PC-9 (cell line): ENCODE measurements around the gene CRTAC1. TPM values are rescaled to one million over a fixed set of nuclear protein-coding genes. Genes with fewer than 3 reads are reported as not detected.

Experiments used
- BruUV-seq: library from RNA; stranded (reverse); fragments of 400-500 nt; replicated peaks from 2 replicates; lab custom pipeline; 2021; lab: Mats Ljungman, UMichigan
- CTCF ChIA-PET: fragments of 300-600 bp; sonication (Branson Sonifier 250); formaldehyde crosslinking; loops from one replicate; lab custom pipeline; 2022; ENCODE audit warnings: antibody characterized with exemption; lab: Charles Lee
- POLR2A ChIA-PET: fragments of 300-600 bp; sonication (Branson Sonifier 250); formaldehyde crosslinking; loops from one replicate; lab custom pipeline; 2022; ENCODE audit warnings: antibody characterized with exemption; ENCODE audit not compliant: unreplicated experiment; lab: Charles Lee
- DNase-seq, 2 experiments: peaks; one replicate each; pipeline versions ENCODE4 v3.0.0 to v3.0.0-alpha.2; 2015 to 2022; ENCODE audit warnings: mixed read lengths in 1 of 2
- H2AFZ ChIP-seq: fragments of 200-600 bp; sonication (generic); 2 replicates; pipeline ENCODE4 v1.8.1; 2017; ENCODE audit warnings: antibody characterized with exemption
- H3F3A ChIP-seq: fragments of 200-600 bp; sonication (generic); 2 replicates; pipeline ENCODE4 v1.8.1; 2017; ENCODE audit warnings: antibody characterized with exemption, mild to moderate bottlenecking, low read depth; ENCODE audit not compliant: insufficient read depth
- H3K27ac ChIP-seq: fragments of 200-600 bp; sonication (generic); 2 replicates; pipeline ENCODE4 v1.6.1; 2016; ENCODE audit warnings: mixed run types
- H3K27me3 ChIP-seq: fragments of 200-600 bp; sonication (generic); 2 replicates; pipeline ENCODE4 v1.6.1; 2016; ENCODE audit warnings: low read depth, mixed run types; ENCODE audit not compliant: insufficient read depth
- H3K36me3 ChIP-seq: fragments of 200-600 bp; sonication (generic); 2 replicates; pipeline ENCODE4 v1.6.1; 2016; ENCODE audit warnings: low read depth, mixed run types
- H3K4me1 ChIP-seq: fragments of 200-600 bp; sonication (generic); replicated peaks from 2 replicates; pipeline ENCODE4 v1.6.1; 2016; ENCODE audit warnings: mixed run types; ENCODE audit not compliant: insufficient read depth
- H3K4me2 ChIP-seq: fragments of 200-600 bp; sonication (generic); 2 replicates; pipeline ENCODE4 v1.6.1; 2017; ENCODE audit warnings: mixed run types
- H3K4me3 ChIP-seq: fragments of 200-600 bp; sonication (generic); 2 replicates; pipeline ENCODE4 v1.6.1; 2016; ENCODE audit warnings: mixed run types
- H3K79me2 ChIP-seq: fragments of 200-600 bp; sonication (generic); 2 replicates; pipeline ENCODE4 v1.6.1; 2017; ENCODE audit warnings: low read depth, mixed run types
- H3K9me2 ChIP-seq: fragments of 200-600 bp; sonication (generic); 2 replicates; pipeline ENCODE4 v1.8.1; 2017; ENCODE audit warnings: mild to moderate bottlenecking; ENCODE audit not compliant: insufficient read depth
- H3K9me3 ChIP-seq: fragments of 200-600 bp; sonication (generic); 2 replicates; pipeline ENCODE4 v1.8.1; 2016; ENCODE audit warnings: low read depth; ENCODE audit not compliant: insufficient read depth
- H4K20me1 ChIP-seq: fragments of 200-600 bp; sonication (generic); 2 replicates; pipeline ENCODE4 v1.8.1; 2017; ENCODE audit not compliant: insufficient read depth
- CTCF ChIP-seq: fragments of 200-600 bp; sonication (generic); conservative IDR thresholded peaks from 2 replicates; pipeline ENCODE4 v1.6.1; 2017; ENCODE audit warnings: mixed run types, antibody characterized with exemption, mild to moderate bottlenecking, moderate library complexity
- EZH2 ChIP-seq: fragments of 200-600 bp; sonication (generic); IDR thresholded peaks from 2 replicates; pipeline ENCODE4 v1.8.0; 2017; ENCODE audit warnings: antibody characterized with exemption, low read depth
- intact Hi-C: fragments of 100-400 bp; cut with micrococcal nuclease; formaldehyde crosslinking; loops from one replicate; pipeline ENCODE4 v1.10.0; 2022; ENCODE audit not compliant: unreplicated experiment
- total RNA-seq: library from RNA; stranded (reverse); gene quantifications from 2 replicates; pipeline ENCODE4 v1.2.3, GENCODE V29; 2021

CRTAC1 gene
- total RNA-seq, 1 experiment from 2014 or later: not detected

DNA sequence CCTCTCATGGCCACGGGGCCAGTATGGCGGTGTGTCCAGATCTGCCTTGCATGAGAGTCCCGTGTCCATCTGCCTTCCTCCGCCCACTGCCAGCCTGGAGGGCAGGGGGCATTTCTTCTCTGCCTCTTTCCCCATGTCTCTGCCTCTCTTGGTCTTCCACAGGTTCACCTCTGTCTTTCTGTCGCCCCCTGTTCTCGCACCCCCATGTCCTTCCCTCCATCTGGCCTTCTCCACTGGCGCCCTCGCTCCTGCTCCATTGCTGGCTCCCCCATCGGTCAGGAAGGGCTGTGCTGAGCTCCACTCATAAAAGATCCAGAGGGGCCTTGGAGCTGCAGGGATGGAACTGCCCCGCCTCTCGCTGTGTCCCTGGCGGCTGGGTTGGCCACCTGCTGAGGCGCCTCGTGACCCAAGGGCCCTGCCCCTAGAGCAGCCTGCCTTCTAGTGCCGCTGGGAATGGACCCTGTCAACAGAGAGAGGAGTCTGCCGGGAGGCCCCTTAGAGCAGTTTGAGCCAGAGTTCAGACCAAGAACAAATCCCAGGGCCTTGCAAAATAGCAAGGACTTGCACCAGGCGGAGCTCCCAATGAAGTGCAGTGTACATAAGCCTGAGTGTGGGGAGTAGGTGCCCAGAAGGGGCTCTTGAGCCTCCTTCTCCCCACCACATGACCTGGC is 138.8 kb downstream of the CRTAC1 start:
- Histone ChIP-seq H2AFZ (no peak overlapping the region), H3K79me2 (no peaks in the 10 kb centered on the region), H3K4me1 (peaks cover 34% of the 10 kb centered on the region), H3K9me2 (no peaks in the 10 kb centered on the region), H3F3A (peaks cover 18% of the 10 kb centered on the region; the same call in 1 of the 2 replicates), H3K36me3 (no peaks in the 10 kb centered on the region), H4K20me1 (no peaks in the 10 kb centered on the region), H3K9me3 (no peaks in the 10 kb centered on the region), H3K27me3 (no peaks in the 10 kb centered on the region), H3K4me2 (no peak overlapping the region), H3K4me3 (no peak overlapping the region), H3K27ac (no peak overlapping the region)
- TF ChIP-seq CTCF: no peak
- ChIA-PET POLR2A (no interaction called here), CTCF (no interaction called here)
- no TSS peak for BruUV-seq
- no peak for DNase-seq
- intact Hi-C loops: no loop called here

GRCh38 chr10:97889461-97890265 is 140.8 kb downstream of the CRTAC1 start:
- Histone ChIP-seq H3F3A (peaks cover 18% of the 10 kb centered on the region; the same call in 1 of the 2 replicates), H3K9me2 (no peaks in the 10 kb centered on the region), H3K4me2 (peak overlapping the region; percentile 87), H3K4me1 (peaks cover 40% of the 10 kb centered on the region), H3K36me3 (no peaks in the 10 kb centered on the region), H4K20me1 (no peaks in the 10 kb centered on the region), H3K27me3 (no peaks in the 10 kb centered on the region), H2AFZ (peak overlapping the region; percentile 63; the same call in 1 of the 2 replicates), H3K9me3 (no peaks in the 10 kb centered on the region), H3K79me2 (no peaks in the 10 kb centered on the region), H3K27ac (peak overlapping the region; percentile 98), H3K4me3 (peak overlapping the region; percentile 42; the same call in 1 of the 2 replicates)
- TF ChIP-seq CTCF (no peak), EZH2 (no peak)
- CTCF ChIA-PET: no interaction called here
- no TSS peak for BruUV-seq
- DNase-seq: peak; percentile 81 to 83
- intact Hi-C loops: loop anchor here (10.0 kb wide), 2 partner anchors 205 to 375 kb away; partner anchors contain the start of genes AVPI1 and LOXL4
- POLR2A ChIA-PET: interaction anchor here (0.6 to 0.7 kb wide), 4 partner anchors 17 to 1352 kb away, joined by 3 to 7 read pairs (median 4); no protein-coding TSS in a partner anchor

DNA sequence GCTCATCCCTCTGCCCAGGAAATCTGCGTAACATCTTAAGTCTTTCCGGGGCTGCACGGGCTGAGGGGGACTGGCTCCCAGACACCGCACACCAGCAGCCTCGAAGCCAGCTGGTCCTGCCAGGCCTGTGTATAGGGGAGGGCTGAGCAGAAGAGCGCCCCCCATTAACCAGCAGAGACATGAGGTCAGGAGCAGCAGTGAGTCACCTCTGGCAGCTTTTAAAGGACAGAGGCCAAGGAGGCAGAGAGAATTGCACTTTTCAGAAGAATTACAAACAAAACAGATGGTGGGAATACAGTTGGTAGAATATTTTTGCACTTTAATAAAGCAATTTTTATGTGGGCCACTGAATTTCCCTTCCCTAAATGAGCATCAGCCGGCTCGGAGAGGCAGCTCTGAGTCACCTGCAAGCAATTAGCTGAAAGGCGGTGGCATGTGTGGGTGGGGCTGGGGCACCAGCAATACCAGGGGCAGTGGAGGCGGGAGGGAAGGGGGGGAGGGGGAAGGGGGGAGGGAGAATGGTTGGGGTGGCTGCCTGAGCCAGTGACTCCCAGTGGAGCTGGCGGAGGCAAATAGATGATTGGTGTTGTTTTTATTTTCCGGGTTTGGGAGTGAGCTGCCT is 141.7 kb downstream of the CRTAC1 start:
- Histone ChIP-seq H3K27ac (peak overlapping the region; percentile 98), H3K4me3 (peak overlapping the region; percentile 42; the same call in 1 of the 2 replicates), H3K9me3 (no peaks in the 10 kb centered on the region), H3F3A (peaks cover 18% of the 10 kb centered on the region; the same call in 1 of the 2 replicates), H2AFZ (no peak overlapping the region), H3K36me3 (no peaks in the 10 kb centered on the region), H3K4me1 (peaks cover 40% of the 10 kb centered on the region), H3K9me2 (no peaks in the 10 kb centered on the region), H3K79me2 (no peaks in the 10 kb centered on the region), H4K20me1 (no peaks in the 10 kb centered on the region), H3K27me3 (no peaks in the 10 kb centered on the region), H3K4me2 (peak overlapping the region; percentile 87)
- intact Hi-C loops: loop anchor here (10.0 kb wide), 2 partner anchors 204 to 376 kb away; partner anchors contain the start of genes AVPI1 and LOXL4
- no TSS peak for BruUV-seq
- CTCF ChIA-PET: interaction anchor here (0.5 to 0.6 kb wide), 4 partner anchors 57 to 203 kb away, joined by 3 to 12 read pairs (median 6); no protein-coding TSS in a partner anchor
- peak; percentile 79 for DNase-seq
- no peak; the same call in 1 of the 2 replicates for TF ChIP-seq CTCF
- no peak for TF ChIP-seq EZH2
- POLR2A ChIA-PET: interaction anchor here (0.5 to 0.7 kb wide), 8 partner anchors 16 to 1842 kb away, joined by 3 to 15 read pairs (median 6); no protein-coding TSS in a partner anchor
